GM19351 (cell line): ENCODE results near the gene ADRA2B.

Experiments used
- ATAC-seq: cut with Tn5 transposase; IDR thresholded peaks from one replicate; pipeline ENCODE4 v1.9.1; 2021; ENCODE audit warnings: mild to moderate bottlenecking, moderate library complexity; ENCODE audit not compliant: unreplicated experiment

ADRA2B gene

DNA sequence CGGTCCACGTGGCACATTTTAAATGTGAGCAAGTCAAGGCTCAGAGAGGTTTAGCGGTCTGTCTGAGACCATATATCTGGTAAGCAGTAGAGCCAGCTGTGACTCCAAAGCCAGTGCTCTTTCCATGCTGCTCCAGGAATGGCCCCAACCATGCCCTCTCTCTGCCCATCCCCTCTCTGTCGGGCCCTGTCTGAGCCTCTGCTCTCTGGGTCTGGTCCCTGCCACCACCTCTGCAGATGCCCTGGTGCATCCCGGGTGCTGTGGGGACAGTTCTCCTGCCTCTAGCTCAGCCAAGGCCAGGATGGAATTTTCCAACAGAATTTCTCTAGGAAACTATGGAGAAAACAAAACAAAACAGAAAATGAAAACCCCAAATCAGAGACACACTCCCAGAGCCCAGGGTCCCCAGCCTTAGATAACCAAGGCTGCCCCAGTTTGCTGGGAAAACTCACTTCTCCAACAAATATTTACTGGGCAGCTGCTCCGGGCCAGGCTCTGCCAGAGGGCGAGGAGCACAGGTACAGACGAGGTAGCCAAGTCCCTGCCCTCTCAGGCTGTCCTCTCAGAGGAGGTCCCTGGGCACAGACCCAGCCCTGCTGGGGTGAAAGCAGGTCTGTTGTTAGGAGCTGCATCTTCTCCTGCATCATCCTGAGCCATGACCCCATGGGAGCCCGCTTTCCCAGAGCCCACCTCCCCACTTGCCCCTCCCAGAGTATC lies 9.2 kb downstream of the ADRA2B start:
- no peak for ATAC-seq

DNA sequence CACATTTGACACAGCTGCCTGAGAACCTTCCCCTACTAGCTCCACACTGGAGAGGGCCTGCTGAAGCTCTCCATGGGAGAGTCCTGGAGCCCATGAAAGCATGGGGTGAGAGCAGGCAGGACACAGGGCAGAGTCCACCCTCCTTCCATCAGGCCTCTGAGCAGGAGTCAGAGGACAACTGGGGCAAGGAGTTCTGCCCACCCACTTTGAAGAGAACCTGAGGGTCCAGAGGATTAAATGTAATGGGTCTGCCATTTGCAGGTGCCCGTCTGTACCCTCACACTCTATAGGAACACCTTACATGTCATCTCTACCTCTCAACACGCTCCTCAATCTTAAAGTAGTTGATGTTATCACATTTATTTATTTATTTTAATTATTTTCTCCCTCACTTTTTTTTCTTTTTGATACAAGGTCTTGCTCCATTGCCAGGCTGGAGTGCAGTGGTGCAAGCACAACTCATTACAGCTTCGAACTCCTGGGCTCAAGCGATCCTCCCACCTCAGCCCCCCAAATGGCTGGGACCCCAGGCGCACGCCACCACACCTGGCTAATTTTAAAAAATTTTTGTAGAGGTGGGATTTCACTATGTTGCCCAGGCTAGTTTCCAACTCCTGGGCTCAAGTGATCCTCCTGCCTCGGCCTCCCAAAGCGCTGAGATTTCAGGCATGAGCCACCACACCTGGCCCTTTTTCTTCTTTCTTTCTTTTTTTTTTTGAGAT lies 10.2 kb downstream of the ADRA2B start:
- no peak for ATAC-seq

DNA sequence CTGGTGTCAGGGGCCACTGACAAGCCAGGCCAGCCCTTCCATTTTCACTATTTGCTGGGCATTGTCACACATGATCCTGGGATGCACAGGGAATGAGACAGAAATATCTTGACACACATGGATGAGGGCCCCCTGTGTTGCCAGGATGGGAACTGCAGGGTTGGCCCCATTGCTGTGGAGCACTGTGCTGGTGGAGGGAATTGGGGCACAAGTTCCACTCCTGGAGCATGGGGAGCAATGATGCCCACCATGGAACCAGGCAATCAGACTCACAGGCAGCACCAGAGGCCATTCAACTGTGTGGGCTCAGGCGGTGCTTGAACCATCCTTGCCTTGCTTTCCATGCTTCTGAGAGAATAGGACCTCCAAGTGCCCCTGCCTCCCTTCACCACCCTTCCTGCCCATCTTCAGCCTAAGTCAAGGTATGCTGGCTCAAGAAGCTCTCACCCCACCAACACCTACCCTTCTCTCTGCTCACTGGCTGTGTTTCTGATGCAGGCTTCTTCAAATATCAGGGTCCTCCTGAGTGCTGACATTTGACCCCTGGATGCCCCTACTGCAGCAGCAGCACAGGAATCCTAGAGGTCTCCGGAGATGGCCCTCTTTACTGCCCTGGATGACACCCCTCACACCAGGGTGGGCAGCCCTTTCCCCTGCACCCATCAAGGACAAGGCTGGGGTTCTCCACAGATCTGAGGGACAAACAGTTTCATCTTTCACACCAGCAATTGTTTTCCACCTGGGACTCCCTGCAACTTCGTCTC lies 11.0 kb downstream of the ADRA2B start:
- no peak for ATAC-seq

DNA sequence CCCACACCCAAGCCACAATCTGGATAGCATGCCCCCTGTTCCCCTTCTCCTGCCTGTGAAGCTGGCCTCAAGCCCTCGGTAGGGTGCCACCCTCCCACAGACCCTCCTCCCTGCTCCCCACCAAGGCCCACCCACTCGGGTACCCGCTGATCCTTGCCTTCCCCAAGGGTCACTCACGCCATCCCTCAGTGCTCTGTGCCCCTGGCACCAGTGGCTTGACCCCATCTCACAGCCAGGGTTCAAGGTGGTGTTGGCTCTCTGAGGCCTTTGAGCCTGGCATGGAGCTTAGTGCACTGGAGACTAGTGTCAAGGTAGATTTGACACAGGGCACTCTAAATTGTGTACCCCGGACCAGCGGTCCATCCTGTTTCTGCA lies 11.9 kb downstream of the ADRA2B start:
- no peak for ATAC-seq

DNA sequence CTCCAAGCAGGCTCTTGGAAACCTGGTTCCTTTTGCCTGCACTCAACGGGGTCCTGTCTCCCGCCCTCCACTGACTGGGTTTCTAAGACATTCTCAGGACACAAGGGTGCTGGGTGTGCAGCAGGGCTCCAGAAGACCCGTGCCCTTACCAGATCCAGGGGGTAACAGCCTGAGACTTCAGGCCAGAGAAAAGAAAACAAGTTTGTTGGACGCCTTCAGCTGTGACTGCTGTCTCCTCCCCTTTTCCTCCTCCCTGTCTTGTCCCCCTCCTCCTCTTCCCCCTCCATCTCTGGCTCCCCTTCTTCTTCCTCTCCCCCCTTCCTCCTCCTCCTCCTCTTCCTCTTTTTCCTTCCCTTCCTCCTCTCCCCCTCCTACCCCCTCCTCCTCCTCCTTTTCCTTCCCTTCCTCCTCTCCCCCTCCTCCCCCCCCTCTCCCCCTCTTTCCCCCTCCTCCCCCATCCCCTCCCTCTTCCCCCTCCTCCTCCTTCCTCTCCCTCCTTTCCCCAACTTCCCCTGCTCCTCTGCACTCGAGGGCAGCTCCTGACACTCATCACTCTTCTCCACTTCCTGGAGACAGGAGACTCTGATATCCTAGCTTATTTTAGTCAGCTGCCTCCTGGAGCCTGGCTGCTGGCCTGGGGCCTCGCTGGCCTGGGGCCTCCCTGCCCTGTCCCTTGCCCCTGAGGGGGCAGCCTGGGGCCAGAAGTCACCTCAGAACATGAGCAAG lies 12.4 kb downstream of the ADRA2B start:
- no peak for ATAC-seq

DNA sequence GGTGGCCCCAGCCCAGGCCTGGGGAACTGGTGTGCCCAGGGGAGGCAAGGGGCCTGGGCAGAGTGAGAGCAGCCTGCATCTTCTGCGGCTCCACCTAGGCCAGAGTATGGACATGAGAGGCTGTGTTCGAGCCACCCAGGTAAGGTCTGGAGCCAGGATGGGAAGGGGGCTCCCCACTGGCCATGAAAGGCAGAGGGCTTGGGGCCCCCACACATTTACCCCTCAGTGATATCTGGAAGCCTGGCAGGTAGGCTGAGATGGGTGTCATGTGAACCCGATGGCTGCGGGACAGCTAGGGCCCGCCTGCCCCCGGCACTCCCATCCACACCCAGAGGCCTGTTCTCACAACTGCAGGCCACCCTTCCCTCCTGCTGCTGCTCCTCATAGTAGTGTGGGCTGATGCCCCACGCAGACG lies 13.2 kb downstream of the ADRA2B start:
- no peak for ATAC-seq

DNA sequence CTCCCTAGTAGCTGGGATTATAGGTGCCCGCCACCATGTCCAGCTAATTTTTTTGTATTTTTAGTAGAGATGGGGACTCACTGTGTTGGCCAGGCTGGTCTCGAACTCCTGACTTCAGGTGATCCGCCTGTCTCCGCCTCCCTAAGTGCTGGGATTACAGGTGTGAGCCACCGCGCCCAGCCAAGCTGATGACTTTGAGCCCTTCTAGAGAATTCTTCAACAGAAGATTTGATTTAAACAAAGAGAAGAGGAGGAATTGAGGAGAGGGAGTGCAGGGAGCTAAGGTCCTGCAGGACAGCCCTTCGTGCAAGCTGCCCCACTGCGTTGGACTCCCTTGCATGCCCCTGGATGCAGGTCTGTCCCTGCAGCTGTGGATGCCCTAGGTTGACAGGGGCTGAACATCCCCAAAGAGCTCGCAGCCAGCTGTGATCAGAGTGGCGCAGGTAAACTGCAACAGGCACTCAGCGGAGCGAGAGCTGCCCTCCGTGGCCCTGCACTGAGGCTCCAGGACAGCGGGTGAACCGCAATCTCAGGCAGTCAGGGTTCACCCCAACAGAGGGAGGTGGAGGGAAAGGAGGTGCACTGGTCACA lies 13.7 kb downstream of the ADRA2B start:
- no peak for ATAC-seq

DNA sequence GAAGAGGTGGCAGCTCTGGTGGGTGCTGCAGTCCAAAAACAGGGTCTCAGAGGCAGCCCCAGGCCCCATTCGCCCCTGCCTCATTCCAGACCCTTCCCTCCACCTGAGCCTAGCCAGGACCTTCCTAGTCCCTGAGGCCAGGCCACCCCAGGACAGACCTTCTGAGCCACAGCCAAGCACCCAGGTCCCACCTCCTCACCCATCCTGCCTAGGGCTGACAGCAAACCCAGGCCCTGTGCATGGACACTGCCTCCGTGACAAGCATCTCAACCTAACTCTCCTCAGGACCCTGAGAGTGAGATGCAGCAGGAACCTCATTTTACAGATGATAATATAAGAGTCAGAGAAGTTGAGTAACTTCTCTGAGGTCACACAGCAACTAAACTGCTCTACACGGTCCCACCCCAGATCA lies 15.5 kb downstream of the ADRA2B start:
- no peak for ATAC-seq

DNA sequence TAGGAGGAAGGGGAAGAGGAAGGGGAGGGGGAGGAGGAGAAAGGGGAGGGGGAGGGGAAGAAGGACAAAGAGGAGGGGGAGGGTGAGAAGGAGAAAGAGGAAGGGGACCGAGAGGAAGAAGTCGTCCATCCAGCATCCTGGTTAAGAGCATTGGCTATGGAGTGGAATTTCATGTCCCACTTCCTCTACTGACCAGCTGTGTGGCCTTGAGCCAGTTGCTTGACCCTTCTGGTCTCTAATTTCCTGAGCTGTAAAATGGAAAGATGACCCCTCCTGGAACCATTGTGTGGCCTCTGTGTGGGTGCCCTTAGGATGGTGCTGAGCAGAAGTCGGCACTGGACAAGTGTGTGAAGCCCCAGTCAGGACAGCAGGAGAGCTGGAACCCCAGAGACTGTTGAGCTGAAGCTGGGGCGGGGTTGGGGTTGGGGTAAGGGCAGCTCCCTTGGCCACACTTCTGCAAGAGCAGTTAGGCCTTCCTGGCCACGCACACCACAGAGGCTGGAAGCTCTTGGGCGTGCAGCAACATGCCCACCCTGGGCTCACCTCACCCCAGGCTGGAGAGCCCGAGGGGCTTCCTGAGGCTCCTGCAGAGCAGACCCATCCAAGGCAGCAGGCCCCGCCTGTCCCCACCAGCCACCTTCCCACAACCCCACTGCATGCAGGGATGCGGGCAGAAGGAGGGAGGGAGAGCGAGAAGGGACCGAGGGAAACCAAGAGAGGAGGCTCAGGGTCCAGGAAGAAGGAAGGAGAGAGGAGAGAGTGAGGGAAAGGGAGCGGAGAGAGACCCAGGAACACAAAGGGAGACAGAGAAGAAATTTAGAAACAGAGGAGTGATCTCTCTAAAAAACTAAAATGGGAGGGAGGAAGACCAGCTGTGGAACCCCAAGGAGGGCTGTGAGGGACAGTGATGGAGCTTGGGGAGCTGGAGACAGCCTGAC lies 16.2 kb downstream of the ADRA2B start:
- ATAC-seq = no peak

DNA sequence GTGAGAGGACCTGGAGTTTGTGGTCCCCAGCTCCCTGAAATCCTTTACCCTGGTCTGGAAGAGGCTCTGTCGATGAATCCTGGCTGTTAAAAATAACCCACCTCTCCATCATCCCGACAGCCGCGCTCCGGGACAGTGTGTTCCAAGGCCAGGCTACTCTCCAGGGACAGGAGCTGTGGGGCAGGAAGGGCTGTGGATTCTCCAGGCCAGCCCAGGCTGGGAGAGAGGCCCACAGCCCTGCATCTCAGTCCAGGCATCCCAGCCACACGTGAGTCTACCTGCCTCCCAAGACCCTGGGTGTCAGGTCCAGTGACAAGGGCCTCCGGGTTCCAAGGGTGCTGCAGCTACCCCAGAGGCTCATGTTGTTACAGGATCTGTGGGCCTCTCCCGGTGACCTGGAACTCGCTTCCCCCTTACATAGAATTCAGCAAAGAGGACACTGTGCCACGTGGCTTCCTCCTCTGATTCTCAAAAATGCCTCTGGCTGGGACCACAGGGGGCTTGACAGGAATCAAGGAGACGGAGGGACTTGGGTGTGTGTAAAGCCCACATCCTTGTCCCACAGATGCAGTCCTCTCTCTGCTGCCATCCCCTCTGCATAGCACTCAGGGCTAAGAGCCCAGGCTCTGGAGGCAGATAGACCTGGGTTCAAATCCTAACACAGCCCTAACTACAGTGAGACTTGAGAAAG lies 17.3 kb downstream of the ADRA2B start:
- no peak for ATAC-seq

DNA sequence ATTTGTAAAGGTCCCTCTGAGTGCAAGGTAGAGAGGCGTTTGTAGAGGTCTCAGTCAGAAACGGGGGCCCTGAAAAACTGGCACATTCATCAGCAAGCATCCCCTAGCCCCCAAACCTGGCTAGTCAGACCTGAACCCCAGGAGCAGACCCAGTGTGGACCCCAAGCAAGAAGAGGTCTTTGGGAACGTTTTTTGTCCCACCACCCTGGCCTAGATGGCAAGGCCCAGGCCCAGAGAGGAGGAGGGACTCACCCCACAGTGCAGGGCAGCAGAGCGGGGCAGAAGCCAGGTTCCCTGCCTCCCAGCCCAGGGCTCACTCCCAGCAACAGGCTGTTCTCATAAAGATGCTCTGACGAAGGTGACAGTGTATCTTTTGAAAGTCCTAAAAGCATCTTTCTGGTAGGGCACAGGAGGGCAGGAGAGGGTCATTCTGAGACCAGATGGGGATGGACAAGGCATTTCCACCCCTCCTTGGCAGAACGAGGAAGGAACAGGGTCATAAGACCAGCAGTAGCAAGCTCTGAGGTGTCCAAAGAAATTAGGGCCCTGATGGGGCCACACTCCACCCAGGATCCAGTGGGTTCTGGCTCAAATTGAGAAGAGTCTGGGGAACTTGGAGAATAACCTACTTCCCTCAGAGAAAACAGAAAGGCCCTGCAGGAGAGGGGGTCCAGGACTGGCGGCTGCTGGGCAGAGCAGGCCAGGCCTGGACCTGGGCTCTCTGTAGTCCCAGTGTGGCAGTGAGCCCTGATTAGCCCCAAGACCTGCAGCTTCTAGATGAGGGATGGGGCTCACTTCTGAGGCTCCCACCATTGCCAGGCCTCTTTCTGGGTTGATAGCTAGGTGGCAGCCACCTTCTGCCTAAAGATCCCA lies 18.2 kb downstream of the ADRA2B start:
- no peak for ATAC-seq

DNA sequence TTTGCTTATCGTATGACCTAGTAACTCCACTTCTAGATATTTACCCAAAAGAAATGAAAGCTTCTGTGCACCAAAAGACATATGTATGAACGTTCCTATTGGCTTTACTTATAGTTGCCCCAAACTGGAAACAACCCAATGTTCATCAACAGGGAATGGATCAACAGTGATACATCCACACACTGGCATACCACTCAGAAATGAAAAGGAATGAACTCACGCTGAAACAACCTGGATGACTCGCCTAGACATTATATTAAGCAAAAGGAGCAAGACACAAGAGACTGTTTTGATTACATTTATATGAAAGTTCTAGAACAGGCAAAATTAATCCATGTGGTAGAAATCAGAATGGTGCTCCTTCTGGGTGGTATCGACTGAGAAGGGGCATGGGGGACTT lies 18.9 kb downstream of the ADRA2B start:
- no peak for ATAC-seq

DNA sequence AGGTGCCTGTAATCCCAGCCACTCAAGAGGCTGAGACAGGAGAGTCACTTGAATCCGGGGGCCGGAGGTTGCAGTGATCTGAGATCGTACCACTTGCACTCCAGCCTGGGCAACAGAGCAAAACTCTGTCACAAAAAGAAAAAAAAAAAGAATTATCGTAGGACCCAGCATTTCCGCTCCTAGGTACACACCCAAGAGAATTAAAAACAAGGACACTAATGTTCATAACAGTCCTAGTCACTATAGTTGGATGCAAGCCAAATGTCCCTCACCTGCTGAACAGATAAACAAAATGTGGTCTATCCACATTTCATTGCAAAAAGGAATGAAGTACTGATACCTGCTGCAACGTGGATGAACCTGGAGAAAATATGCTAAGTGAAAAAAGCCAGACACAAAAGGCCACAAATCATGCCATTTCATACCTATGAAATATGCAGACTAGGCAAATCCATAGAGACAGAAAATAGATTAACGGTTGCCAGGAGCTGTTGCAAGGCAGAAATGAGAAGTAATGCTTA lies 21.2 kb downstream of the ADRA2B start:
- ATAC-seq = no peak

DNA sequence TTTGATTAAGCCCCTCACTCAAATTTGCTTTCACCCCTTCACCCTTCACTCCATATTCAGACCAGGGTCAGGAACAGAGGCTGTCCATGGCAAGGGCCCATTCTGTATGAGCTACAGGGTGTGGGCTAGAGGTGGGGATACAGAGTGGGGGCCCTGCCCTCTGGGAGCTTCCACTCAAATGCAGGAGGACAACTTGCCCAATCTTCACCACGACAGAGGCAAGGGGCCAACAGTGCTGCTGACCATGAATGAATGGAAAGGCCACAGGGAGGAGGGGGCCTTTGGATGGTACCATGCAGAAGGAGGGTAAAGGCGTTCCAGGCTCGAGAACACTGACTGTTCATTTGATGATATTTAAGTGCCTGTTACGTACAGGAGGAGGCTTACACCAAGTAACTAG lies 22.8 kb downstream of the ADRA2B start:
- no peak for ATAC-seq

DNA sequence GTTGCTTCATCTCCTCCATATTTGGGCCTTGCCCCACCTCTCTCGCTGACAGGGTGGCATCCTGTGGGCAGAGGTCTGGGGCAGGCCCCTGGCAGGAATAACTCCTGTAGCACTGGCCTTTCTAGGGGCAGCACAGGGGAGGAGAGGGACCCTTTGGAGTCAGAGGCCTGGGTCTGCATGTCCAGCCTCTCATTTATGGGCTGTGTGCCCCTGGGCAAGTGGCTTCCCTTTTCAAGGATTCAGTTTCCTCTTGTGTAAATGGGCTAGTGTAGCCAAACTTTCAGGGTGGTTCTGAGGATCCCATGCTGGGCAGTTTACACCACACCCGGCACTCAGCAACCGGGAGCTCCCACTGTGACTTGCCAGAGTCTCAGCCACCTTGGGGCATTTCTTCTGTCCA lies 23.4 kb downstream of the ADRA2B start:
- ATAC-seq = no peak

DNA sequence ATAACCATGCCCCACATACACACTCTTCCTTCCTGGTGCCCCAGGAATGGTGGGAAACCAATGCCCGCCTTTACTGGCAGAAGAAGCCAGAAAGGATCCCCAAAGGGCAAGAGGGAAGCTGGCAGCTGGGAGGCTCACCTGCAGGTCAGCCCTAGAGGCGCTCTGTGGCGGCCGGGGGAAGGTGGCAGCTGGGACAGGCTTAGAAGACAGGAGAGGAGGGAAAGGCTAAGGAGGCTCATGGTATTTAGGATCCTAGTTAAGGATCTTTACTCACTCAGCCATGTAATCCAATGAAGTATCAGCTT lies 23.8 kb downstream of the ADRA2B start:
- no peak for ATAC-seq

DNA sequence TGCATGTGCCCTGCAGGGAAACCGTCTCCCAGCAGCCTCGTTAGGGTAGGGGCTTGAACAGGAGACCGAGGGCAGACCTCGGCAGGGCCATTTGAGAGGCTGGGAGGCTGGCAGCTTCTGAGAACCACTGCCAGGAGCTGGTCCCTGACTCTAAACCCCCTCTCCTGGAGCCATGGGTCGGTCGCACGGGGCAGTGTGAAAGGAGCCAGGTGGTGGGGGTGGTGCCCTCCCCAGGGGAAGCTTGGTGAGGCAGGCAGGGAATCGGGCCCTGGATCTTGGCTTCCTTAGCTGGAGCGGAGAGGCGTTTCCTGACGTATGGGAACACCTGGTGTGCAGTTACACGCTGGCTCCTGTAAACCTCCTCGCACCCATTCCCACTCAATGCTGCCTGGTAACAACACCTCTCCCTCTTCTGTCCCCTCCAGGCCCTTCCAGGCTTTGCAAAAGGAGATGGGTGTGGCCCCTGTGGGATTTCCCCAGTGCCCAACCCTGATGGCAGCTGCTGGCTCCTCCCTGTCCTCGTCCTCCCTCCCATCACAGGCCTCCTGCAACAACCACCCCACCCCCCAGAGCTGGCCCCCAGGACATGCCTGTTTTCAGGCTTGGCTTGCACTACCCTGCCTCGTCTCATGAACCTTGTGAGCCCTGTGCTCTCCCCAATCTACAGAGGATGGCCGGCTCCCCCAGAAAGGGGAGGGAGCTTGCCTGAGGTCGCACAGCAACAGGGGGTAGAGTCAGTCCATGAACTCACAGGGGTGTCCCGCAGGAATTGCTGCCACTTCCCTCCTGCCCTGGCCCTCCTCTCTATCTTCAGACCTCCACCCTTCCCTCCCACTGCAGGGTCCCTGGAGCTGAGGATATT lies 24.4 kb downstream of the ADRA2B start:
- no peak for ATAC-seq
